Measurements from ENCODE around the gene NOP10.

The NOP10 gene

DNA sequence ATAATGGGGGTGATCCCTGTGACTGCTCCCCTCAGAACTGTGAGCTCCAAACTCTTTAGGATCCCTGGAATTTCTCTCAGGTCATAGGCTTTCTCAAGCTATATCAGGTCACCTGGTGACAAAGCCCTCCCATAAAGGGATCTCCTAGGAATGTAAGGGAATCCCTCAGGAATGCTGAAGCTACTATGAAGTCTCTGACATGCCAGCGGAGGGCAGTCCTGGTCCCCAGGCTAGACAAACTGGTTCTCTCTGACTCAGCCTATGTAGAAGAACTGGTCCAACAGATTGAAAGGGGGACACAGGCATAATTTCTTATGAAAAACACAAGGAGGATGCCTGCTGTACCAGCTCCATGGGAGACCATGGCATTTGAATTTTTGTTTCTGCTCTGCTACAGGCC lies 17.4 kb upstream of the NOP10 start:
- no peak overlapping the region for H3K4me3 Mint-ChIP-seq
- H3K4me1 Mint-ChIP-seq, result peaks cover 14% of the 10 kb centered on the region
- H3K27me3 Mint-ChIP-seq (ENCODE audit: low read depth, poor library complexity), result peaks cover 3% of the 10 kb centered on the region
- TF ChIP-seq, protein P1, sequence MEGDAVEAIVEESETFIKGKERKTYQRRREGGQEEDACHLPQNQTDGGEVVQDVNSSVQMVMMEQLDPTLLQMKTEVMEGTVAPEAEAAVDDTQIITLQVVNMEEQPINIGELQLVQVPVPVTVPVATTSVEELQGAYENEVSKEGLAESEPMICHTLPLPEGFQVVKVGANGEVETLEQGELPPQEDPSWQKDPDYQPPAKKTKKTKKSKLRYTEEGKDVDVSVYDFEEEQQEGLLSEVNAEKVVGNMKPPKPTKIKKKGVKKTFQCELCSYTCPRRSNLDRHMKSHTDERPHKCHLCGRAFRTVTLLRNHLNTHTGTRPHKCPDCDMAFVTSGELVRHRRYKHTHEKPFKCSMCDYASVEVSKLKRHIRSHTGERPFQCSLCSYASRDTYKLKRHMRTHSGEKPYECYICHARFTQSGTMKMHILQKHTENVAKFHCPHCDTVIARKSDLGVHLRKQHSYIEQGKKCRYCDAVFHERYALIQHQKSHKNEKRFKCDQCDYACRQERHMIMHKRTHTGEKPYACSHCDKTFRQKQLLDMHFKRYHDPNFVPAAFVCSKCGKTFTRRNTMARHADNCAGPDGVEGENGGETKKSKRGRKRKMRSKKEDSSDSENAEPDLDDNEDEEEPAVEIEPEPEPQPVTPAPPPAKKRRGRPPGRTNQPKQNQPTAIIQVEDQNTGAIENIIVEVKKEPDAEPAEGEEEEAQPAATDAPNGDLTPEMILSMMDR (IDR thresholded peaks at IDR 0.05), result no peak
- no peak for DNase-seq
- peaks cover 44% of the 10 kb centered on the region for H3K36me3 Mint-ChIP-seq (ENCODE audit: low read depth)
- H3K9me3 Mint-ChIP-seq, result no peaks in the 10 kb centered on the region
- H3K27ac Mint-ChIP-seq, result peak overlapping the region; percentile 5

DNA sequence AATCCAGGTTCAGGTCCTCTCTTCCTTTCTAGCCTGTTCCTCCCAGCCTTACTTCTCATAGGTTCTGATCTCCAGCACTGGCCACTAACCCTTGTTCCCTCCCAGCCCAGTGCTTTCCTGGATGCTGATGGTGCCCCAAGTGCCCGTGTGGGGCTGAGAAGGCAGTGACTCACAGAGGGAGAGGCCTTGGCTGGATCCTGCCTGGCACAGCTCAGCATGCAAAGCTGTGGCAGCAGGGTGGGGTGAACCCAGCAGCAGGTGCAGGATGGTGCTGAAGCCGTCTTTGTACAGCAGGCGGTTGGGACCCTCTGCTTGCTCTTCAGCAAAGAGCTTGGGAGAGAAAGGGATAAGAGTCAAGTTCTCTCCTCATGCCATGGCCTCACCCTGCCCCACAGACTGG lies 16.5 kb upstream of the NOP10 start:
- no peak for DNase-seq
- H3K27ac Mint-ChIP-seq, result no peak overlapping the region
- peaks cover 47% of the 10 kb centered on the region for H3K36me3 Mint-ChIP-seq (ENCODE audit: low read depth)
- no peak overlapping the region for H3K4me3 Mint-ChIP-seq
- H3K4me1 Mint-ChIP-seq, result peaks cover 6% of the 10 kb centered on the region
- H3K27me3 Mint-ChIP-seq (ENCODE audit: low read depth, poor library complexity), result peaks cover 3% of the 10 kb centered on the region
- H3K9me3 Mint-ChIP-seq, result no peaks in the 10 kb centered on the region
- TF ChIP-seq, protein P1 (IDR thresholded peaks at IDR 0.05), result no peak

DNA sequence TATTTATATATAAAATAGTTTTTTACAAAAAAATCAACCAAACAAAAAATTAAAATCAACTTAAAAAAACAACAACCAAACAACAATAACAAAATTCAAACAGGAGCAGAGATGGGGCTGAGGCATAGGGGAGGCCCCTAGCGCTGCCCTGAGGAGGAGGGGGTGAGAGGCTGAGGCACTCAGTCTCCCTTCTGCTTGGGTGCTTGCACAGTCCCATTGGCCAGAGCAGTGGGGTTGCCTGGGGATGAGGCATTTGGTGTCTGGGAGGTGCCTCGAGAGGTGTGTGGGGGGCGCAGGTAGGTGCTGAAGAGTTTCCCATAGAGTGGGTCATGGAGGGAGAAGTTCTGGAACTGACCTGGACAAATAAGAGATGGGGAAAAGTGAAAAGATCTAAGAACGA lies 16.0 kb upstream of the NOP10 start:
- H3K9me3 Mint-ChIP-seq, result no peaks in the 10 kb centered on the region
- TF ChIP-seq, protein P1 (IDR thresholded peaks at IDR 0.05), result no peak
- no peak overlapping the region for H3K4me3 Mint-ChIP-seq
- no peak for DNase-seq
- peaks cover 50% of the 10 kb centered on the region for H3K36me3 Mint-ChIP-seq (ENCODE audit: low read depth)
- peaks cover 6% of the 10 kb centered on the region for H3K4me1 Mint-ChIP-seq
- no peak overlapping the region for H3K27ac Mint-ChIP-seq
- H3K27me3 Mint-ChIP-seq (ENCODE audit: low read depth, poor library complexity), result peaks cover 3% of the 10 kb centered on the region

DNA sequence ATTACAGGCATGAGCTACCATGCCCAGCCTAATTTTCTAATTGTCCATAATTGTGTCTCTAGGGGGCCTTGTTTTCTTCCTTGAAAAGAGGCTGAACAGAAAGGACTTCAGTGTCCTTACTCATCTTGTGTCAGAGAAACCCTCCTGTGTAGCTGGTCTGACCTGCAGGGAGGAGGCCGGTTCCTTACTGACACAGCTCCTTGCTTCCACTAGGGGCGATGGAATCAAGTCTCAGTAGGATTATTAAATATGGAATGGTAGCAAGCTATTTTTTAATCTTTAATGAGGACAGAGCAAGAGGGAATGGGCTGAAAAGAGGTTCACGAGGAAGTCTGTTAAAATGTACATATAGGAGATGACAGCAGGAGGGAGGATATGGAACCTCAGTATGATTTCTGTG lies 15.4 kb upstream of the NOP10 start:
- no peak overlapping the region for H3K4me3 Mint-ChIP-seq
- peaks cover 11% of the 10 kb centered on the region for H3K4me1 Mint-ChIP-seq
- peaks cover 3% of the 10 kb centered on the region for H3K27me3 Mint-ChIP-seq (ENCODE audit: low read depth, poor library complexity)
- TF ChIP-seq, protein P1 (IDR thresholded peaks at IDR 0.05), result no peak
- H3K36me3 Mint-ChIP-seq (ENCODE audit: low read depth), result peaks cover 54% of the 10 kb centered on the region
- no peaks in the 10 kb centered on the region for H3K9me3 Mint-ChIP-seq
- H3K27ac Mint-ChIP-seq, result no peak overlapping the region
- DNase-seq, result no peak

DNA sequence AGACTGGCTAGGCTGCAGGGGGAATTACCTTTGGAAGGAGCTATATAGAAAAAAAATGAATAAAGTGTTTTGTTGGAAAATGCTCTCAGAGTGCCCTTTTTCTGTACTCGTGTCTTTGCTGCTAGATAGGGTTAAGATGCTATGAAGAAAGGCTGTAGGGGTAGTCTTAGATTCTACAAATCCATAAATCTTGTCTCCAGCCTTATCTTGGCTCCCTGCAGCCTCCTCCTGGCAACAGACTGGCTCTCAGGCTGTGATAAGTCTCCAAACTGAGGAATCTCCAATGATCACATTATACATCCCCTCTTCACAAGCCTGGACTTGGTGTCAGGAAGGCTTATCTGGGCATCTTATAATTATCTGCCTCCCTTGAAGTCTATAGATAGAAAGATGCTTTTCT lies 14.7 kb upstream of the NOP10 start:
- Mint-ChIP-seq H3K9me3 (no peaks in the 10 kb centered on the region), H3K27ac (no peak overlapping the region), H3K27me3 (ENCODE audit: low read depth, poor library complexity) (peaks cover 3% of the 10 kb centered on the region), H3K36me3 (ENCODE audit: low read depth) (peaks cover 51% of the 10 kb centered on the region), H3K4me1 (peaks cover 8% of the 10 kb centered on the region), H3K4me3 (no peak overlapping the region)
- DNase-seq, result no peak
- TF ChIP-seq, protein P1 (IDR thresholded peaks at IDR 0.05), result no peak

DNA sequence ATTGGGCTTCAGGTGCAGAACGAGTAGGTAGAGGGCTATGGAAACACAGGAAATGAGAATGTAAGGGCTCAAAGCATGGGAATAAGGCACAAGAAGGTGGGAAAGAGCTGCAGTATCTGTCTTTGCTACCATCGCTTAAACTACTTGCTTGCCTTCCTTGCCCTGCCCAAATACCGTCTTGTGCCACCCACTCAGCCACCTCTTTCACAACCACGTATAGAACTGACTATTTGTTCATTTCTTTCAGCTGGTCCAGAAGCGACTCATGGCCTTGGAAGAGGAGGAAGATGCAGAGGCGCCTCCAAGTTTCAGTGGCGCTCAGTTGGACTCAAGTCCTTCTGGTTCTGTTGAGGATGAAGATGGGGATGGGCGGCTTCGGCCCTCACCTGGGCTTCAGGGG lies 12.3 kb upstream of the NOP10 start:
- H3K4me3 Mint-ChIP-seq, result no peak overlapping the region
- H3K27me3 Mint-ChIP-seq (ENCODE audit: low read depth, poor library complexity), result peaks cover 3% of the 10 kb centered on the region
- no peaks in the 10 kb centered on the region for H3K9me3 Mint-ChIP-seq

More for the DNA sequence above, 12.3 kb upstream of the NOP10 start:
- no peak overlapping the region for H3K27ac Mint-ChIP-seq
- no peak for DNase-seq
- TF ChIP-seq, protein P1 (IDR thresholded peaks at IDR 0.05), result no peak
- H3K4me1 Mint-ChIP-seq, result peaks cover 8% of the 10 kb centered on the region
- H3K36me3 Mint-ChIP-seq (ENCODE audit: low read depth), result peaks cover 36% of the 10 kb centered on the region

Data from nephron progenitor cell (in vitro differentiated cells).